ENCODE measurements around the gene GALNT2.

The GALNT2 gene

GRCh38 chr1:230171356-230172015, 104.4 kb downstream of the GALNT2 start:
- no peak for DNase-seq

DNA sequence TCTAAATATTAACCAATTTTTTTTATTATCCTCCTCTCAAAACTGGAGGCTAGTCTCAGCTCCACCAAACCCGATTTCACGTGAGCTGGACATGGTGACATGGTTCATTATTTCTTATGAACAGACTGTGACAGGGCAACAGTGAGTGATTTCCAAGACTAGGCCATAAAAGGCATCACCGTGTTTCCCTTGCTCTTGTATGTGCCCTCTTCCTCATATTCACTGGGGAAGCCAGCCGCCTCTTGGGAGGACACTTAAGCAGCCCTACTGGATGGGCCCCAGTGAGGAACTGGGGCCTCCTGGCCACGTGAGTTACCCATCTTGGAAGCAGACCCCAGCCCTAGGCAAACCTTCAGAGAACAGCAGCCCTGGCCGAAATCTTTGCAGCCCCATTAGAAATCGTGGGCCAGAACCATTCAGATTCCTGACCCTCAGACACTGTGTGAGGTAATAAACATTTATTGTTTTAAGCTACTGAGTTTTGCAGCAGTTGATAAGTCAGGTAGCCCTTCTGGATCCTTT, 105.0 kb downstream of the GALNT2 start:
- DNase-seq, result no peak

GRCh38 chr1:230173187-230173975, 106.3 kb downstream of the GALNT2 start:
- no peak for DNase-seq

DNA sequence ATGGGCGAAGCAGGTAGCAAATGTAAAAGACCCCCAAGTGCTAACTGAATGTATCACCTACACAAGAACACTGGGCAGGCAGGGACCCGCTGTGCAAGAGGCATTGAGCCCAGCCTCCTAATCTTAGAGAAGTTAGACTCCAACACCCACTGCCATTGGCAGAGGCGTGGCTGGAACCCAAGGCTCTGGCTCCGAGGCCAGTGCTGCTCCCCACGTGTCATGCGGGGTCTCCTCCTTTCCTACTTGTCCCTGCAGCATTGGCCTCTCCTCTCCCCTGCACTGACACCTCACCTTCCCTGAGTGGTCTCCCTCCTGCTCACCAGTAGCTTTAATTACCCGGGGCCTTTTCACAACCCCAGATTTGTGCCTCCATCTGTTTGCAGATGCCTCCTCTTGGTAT, 107.0 kb downstream of the GALNT2 start:
- no peak for DNase-seq

GRCh38 chr1:230174471-230175162, 107.6 kb downstream of the GALNT2 start:
- no peak for DNase-seq

DNA sequence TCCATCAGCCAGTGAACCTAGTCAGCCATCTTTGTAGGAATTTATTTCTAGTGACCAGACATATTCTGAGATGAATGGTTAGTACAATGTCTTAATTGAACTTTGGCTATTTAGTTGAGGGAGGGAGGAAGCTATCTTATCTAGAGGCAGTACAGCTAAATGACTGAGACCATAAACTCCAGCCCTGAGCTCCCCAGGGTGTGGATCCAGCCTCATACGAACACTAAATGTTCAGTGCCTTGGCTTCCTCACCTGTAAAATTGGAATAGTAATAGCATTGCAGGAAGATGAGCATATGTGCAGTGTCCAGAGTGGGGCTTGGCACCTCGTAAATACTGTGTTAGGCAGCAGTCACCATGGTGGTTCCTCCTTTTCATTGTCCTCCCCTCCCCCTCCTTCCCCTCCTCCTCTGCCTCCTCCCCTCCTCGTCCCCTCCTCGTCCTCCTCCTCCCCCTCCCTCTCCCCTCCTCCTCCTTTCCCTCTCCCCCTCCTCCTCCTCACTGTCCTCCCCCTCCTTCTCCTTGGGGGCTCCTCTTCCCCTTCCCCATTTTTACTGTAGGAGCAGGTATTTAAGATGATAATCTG, 108.2 kb downstream of the GALNT2 start:
- DNase-seq, result no peak

- DNase-seq, result no peak
Measured at GRCh38 chr1:230175839-230176238, 108.8 kb downstream of the GALNT2 start.

DNA sequence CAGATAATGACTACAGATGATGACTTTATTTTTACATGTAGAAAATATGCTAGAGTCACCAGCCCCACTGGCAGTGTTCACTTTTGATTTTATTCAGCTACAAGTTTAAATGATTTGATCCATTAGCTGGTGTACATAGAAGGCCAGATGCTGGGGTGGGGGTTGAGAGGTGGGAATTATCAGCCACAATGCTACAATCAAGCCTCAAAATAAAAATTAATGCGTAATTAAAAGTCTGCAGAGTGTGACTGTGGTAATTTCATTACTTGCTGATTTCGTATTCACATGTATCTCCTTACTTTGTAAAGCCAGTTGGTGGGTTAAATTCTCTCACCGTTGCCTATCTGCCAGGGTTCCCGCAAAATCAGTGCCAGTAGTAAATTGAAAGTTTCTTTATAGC, 109.3 kb downstream of the GALNT2 start:
- no peak for DNase-seq

- DNase-seq, result no peak
Measured at GRCh38 chr1:230176871-230177411, 109.9 kb downstream of the GALNT2 start.

DNA sequence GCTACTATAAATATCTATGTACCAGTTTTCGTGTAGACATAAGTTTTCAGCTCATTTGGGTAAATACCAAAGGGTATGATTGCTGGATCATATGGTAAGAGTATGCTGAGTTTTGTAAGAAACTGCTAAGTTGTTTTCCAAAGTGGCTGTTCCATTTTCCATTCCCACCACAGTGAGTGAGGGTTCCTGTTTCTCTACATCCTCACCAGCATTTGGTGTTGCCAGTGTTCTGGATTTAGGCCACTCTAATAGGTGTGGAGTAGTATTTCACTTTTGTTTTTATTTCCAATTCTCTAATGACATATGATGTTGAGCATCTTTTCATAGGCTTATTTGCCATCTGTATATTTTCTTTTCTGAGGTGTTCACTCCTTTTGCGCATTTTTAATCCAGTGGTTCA, 112.2 kb downstream of the GALNT2 start:
- DNase-seq, result no peak

- no peak for DNase-seq
Measured at GRCh38 chr1:230185076-230186001, 118.3 kb downstream of the GALNT2 start.

GRCh38 chr1:230186003-230186863, 119.2 kb downstream of the GALNT2 start:
- peak; percentile 76 for DNase-seq

GRCh38 chr1:230186874-230187273, 119.8 kb downstream of the GALNT2 start:
- no peak for DNase-seq

- DNase-seq, result no peak
Measured at GRCh38 chr1:230187290-230187689, 120.3 kb downstream of the GALNT2 start.

- DNase-seq, result no peak
Measured at GRCh38 chr1:230188826-230189225, 121.8 kb downstream of the GALNT2 start.

GRCh38 chr1:230189341-230189740, 122.3 kb downstream of the GALNT2 start:
- DNase-seq, result peak; percentile 65

- DNase-seq, result no peak
Measured at GRCh38 chr1:230189824-230190223, 122.8 kb downstream of the GALNT2 start.

DNA sequence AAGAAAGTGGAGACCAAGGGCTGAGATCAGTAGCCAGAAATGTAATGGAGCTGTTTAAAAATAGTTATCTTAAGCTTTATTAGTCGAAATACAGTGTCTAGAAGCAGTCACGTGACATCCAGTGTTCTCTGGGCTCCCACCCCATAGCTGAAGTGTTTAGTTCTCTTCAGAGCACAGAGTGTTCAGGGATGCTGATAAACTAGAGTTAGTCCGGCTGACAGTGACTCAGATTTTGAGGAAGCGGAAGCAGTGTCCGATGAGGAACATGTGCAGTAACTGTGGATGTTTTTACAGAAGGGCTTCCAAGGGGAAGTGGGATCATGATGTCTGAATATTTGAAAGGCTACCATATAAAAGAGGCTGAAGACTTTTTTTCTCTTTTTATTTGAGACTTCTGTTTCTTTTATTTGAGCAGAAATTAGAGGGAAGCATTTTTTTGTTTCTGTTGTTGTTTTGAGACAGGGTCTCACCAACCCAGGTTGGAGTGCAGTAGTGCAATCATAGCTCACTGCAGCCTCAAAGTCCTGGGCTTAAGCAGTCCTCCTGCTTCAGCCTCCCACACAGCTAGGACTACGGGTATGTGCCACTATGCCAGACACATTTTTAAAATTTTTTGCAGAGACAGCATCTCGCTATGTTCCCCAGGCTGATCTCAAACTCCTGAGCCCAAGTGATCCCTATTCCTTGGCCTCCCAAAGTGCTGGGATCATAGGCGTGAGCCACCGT, 124.2 kb downstream of the GALNT2 start:
- DNase-seq, result no peak

- no peak for DNase-seq
Measured at GRCh38 chr1:230191855-230192254, 124.8 kb downstream of the GALNT2 start.

GRCh38 chr1:230194525-230194924, 127.5 kb downstream of the GALNT2 start:
- DNase-seq, result no peak

All from NCI-H187 treated with DMSO at 0.1 percent for 48 hours (cell line).